GM12874 (cell line): ENCODE results near the gene ETNPPL.

ENCODE experiments used
- TF ChIP-seq, protein P1 (sequence below): IDR thresholded peaks from 2 replicates; pipeline ENCODE4 v1.5.1; 2011; ENCODE audit warnings: low read depth, mild to moderate bottlenecking, control low read depth, low read length, moderate library complexity; ENCODE audit not compliant: insufficient read depth

The ETNPPL gene

GRCh38 chr4:108762559-108763225 lies at the start of gene ETNPPL:
ETNPPL (minus strand) TSS chr4:108763053; CDS start chr4:108762898, 155 bp downstream.
- TF ChIP-seq, protein P1, sequence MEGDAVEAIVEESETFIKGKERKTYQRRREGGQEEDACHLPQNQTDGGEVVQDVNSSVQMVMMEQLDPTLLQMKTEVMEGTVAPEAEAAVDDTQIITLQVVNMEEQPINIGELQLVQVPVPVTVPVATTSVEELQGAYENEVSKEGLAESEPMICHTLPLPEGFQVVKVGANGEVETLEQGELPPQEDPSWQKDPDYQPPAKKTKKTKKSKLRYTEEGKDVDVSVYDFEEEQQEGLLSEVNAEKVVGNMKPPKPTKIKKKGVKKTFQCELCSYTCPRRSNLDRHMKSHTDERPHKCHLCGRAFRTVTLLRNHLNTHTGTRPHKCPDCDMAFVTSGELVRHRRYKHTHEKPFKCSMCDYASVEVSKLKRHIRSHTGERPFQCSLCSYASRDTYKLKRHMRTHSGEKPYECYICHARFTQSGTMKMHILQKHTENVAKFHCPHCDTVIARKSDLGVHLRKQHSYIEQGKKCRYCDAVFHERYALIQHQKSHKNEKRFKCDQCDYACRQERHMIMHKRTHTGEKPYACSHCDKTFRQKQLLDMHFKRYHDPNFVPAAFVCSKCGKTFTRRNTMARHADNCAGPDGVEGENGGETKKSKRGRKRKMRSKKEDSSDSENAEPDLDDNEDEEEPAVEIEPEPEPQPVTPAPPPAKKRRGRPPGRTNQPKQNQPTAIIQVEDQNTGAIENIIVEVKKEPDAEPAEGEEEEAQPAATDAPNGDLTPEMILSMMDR, result no peak

DNA sequence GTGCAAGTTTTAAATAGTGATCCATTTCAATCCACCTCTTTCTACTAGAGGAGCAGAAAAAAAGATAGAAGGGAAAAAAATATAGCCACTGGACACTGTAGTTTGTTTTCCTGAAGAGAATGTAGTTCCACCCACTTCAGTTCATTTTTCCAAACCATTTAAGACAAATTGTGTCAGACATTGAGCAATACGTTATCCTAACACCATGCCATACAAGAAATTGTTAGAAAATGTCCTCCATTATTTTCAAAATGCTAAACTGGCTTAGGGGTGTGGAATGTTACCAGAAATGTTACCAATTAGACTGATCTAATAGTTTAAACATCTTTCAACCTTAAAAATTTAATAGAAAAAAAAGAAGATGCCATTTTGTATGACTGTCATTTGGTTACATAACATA lies 48.6 kb upstream of the ETNPPL start:
- TF ChIP-seq, protein P1, result no peak

DNA sequence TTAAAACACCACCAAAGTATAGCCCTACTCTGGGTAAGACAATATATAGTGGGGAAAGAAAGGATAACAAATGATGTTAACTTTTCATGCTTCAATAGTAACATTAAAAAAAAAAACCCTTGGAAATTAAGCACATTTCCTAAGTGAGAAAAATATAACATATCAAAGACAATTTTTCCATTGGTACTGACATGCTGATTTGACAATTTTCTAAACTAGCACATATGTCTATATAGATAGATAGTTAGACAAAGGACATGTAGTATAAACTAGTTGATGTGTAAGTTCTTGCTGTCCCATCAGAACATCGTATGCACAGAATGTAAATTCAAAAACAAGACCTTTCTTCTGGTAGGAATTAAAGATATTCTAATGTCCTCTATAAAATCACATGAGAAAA lies 47.2 kb upstream of the ETNPPL start:
- TF ChIP-seq, protein P1, result no peak

DNA sequence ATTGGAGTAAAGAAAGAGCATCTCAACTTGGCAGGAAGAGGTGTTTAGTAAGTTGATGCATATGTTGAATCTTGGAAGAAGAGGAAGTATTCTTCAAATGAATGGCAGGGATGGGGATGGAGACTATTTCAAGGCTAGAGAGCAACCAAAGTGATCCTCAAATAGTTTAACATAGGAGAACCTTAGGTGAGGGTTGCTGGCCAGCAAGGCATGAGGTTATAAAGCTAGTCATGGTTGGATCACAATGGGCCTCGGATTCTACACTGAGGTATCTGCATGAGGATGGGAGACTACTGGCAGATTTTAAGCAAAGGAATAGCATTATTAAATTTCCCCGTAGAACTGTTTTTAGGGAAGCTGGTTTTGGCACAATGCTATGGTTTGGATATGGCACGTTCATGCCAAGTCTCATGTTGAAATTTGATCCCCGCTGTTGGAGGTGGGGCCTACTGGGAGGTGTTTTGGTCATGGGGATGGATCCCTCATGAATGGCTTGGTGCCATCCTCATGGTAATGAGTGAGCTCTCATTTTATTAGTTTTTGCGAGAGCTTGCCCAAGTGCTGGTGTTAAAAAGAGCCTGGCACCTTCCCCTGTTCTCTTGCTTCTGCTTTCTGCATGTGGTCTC lies 41.9 kb upstream of the ETNPPL start:
- TF ChIP-seq, protein P1, result no peak

DNA sequence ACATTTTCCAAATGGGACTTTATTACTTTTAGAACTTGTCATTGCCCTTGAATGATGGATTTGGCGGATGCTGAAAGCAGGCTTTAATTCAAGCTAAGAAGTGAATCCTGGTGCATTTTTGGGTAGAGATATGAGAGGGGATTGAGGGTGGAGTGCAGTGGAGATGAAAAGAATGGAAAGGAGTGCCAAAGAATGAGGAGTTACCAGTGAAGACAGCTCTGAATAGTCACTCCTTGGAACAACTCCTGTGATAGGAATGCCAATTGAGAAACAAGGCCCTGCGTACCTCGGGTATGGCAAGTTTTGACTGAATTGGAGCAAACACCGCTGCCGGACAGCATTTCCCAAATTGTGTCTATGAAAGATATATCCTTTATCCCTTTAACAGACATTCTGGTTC lies 36.5 kb upstream of the ETNPPL start:
- TF ChIP-seq, protein P1, result no peak

- TF ChIP-seq, protein P1, result no peak
These were observed 33.3 kb upstream of the ETNPPL start for GRCh38 chr4:108796173-108796572.

- TF ChIP-seq, protein P1, result no peak
These were observed 32.9 kb upstream of the ETNPPL start for GRCh38 chr4:108795733-108796132.
